ENCODE measurements around the gene VASN. TPM values are rescaled to one million over a fixed set of nuclear protein-coding genes. Genes with fewer than 3 reads are reported as not detected.

VASN gene
- total and polyA plus RNA-seq, 9 of the 15 experiments (the other 6 are each of a cell fraction or from before 2014, with no cell fraction given), result 0.01 to 2.5 (median 0.41) TPM; not detected in 1

DNA sequence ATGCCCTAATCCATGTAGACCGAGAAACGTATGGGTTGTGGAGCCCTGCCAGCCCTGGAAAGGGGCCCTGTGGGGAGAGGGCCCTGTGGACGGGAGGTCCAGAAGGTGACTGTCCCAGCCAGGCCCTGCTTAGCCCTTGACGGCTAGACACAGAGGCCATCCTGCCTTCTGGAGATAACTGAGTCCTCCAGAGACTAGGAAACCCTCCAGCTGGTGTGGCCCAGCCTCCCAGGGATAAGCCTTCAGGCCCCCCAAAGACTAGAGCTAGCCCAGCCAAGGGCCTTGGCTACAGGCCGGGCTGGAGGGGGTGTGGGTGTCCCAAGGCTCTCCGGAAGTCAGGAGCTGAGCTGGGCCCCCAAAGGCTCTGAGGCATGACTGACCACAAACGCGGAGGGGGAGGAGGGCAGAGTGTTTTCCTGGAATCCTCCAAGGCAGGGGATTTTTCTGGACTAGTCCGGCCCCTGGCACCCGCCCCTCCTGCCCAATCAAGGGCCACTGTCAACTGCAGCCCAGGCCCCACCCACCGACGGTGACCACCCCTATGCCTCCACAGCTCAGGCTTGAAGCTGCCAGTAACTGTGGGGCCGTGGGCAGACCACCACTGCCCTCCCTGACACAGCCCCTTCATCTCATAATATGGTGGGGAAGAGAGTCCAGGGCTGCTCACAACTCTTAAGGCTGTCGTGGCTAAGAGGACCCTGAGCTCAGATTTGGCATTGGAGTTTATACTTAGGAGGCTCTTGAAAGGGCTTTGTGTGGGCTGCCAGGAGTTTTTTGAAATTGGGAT lies 885 bp upstream of the VASN start (continued):
- TF ChIP-seq, protein P1, sequence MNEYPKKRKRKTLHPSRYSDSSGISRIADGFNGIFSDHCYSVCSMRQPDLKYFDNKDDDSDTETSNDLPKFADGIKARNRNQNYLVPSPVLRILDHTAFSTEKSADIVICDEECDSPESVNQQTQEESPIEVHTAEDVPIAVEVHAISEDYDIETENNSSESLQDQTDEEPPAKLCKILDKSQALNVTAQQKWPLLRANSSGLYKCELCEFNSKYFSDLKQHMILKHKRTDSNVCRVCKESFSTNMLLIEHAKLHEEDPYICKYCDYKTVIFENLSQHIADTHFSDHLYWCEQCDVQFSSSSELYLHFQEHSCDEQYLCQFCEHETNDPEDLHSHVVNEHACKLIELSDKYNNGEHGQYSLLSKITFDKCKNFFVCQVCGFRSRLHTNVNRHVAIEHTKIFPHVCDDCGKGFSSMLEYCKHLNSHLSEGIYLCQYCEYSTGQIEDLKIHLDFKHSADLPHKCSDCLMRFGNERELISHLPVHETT (CRISPR knock-in tag; conservative IDR thresholded peaks at IDR 0.05 in 1 of 2, IDR thresholded peaks at IDR 0.05 in 1 of 2), result no peak
- TF ChIP-seq ZBED1 (IDR thresholded peaks at IDR 0.05) (no peak), EZH2 (IDR thresholded peaks at IDR 0.05; ENCODE audit: borderline replicate concordance, low read depth, low read length) (no peak), FOXK2 (conservative IDR thresholded peaks at IDR 0.05 in 1 of 2, IDR thresholded peaks at IDR 0.05 in 1 of 2; ENCODE audit: low read depth in 2 of 2) (no peak), PHTF2 (CRISPR knock-in tag; IDR thresholded peaks at IDR 0.05) (no peak), ZNF766 (CRISPR knock-in tag; conservative IDR thresholded peaks at IDR 0.05) (no peak; the same call in 1 of the 2 replicates), ZNF282 (CRISPR knock-in tag; IDR thresholded peaks at IDR 0.05) (no peak), LEF1 (IDR thresholded peaks at IDR 0.05) (no peak), ZNF561 (CRISPR knock-in tag; conservative IDR thresholded peaks at IDR 0.05) (no peak), SMARCB1 (IDR thresholded peaks at IDR 0.05; ENCODE audit: insufficient read length, low read depth) (no peak), TRIM28 (IDR thresholded peaks at IDR 0.05) (no peak), NUFIP1 (IDR thresholded peaks at IDR 0.05; ENCODE audit: partially characterized antibody) (no peak), DIDO1 (tag; IDR thresholded peaks at IDR 0.05; ENCODE audit: low read depth) (no peak), ZNF57 (CRISPR knock-in tag; IDR thresholded peaks at IDR 0.05) (no peak), ZNF274 (IDR thresholded peaks at IDR 0.05; ENCODE audit: borderline replicate concordance, low read depth, low read length) (no peak)
- TF ChIP-seq, protein P2, sequence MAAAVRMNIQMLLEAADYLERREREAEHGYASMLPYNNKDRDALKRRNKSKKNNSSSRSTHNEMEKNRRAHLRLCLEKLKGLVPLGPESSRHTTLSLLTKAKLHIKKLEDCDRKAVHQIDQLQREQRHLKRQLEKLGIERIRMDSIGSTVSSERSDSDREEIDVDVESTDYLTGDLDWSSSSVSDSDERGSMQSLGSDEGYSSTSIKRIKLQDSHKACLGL (CRISPR knock-in tag; IDR thresholded peaks at IDR 0.05; ENCODE audit: borderline replicate concordance, poor library complexity, severe bottlenecking), result no peak
- TF ChIP-seq, protein P3, sequence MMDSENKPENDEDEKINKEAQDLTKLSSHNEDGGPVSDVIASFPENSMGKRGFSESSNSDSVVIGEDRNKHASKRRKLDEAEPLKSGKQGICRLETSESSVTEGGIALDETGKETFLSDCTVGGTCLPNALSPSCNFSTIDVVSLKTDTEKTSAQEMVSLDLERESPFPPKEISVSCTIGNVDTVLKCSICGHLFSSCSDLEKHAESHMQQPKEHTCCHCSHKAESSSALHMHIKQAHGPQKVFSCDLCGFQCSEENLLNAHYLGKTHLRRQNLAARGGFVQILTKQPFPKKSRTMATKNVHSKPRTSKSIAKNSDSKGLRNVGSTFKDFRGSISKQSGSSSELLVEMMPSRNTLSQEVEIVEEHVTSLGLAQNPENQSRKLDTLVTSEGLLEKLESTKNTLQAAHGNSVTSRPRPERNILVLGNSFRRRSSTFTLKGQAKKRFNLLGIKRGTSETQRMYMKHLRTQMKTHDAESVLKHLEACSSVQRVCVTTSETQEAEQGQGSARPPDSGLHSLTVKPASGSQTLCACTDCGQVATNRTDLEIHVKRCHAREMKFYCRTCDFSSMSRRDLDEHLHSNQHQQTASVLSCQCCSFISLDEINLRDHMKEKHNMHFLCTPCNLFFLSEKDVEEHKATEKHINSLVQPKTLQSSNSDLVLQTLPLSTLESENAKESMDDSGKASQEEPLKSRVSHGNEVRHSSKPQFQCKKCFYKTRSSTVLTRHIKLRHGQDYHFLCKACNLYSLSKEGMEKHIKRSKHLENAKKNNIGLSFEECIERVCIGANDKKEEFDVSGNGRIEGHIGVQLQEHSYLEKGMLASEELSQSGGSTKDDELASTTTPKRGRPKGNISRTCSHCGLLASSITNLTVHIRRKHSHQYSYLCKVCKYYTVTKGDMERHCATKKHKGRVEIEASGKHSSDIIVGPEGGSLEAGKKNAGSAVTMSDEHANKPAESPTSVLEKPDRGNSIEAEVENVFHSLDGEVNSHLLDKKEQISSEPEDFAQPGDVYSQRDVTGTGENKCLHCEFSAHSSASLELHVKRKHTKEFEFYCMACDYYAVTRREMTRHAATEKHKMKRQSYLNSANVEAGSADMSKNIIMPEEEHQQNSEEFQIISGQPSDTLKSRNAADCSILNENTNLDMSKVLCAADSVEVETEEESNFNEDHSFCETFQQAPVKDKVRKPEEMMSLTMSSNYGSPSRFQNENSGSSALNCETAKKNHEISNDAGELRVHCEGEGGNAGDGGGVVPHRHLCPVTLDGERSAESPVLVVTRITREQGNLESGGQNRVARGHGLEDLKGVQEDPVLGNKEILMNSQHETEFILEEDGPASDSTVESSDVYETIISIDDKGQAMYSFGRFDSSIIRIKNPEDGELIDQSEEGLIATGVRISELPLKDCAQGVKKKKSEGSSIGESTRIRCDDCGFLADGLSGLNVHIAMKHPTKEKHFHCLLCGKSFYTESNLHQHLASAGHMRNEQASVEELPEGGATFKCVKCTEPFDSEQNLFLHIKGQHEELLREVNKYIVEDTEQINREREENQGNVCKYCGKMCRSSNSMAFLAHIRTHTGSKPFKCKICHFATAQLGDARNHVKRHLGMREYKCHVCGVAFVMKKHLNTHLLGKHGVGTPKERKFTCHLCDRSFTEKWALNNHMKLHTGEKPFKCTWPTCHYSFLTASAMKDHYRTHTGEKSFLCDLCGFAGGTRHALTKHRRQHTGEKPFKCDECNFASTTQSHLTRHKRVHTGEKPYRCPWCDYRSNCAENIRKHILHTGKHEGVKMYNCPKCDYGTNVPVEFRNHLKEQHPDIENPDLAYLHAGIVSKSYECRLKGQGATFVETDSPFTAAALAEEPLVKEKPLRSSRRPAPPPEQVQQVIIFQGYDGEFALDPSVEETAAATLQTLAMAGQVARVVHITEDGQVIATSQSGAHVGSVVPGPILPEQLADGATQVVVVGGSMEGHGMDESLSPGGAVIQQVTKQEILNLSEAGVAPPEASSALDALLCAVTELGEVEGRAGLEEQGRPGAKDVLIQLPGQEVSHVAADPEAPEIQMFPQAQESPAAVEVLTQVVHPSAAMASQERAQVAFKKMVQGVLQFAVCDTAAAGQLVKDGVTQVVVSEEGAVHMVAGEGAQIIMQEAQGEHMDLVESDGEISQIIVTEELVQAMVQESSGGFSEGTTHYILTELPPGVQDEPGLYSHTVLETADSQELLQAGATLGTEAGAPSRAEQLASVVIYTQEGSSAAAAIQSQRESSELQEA (IDR thresholded peaks at IDR 0.05; ENCODE audit: low read depth), result no peak

Data from K562 (cell line).